NCI-H82 (cell line): ENCODE measurements around the gene PDZD8.
"Not testable (repeated sequence)": the region's sequence is repeated elsewhere in the genome, so short reads cannot be mapped to it uniquely, and the experiment has no call there.

Experiments used
- DNase-seq: peaks from one replicate; lab custom pipeline; 2025; lab: John Stamatoyannopoulos, UW

The PDZD8 gene

DNA sequence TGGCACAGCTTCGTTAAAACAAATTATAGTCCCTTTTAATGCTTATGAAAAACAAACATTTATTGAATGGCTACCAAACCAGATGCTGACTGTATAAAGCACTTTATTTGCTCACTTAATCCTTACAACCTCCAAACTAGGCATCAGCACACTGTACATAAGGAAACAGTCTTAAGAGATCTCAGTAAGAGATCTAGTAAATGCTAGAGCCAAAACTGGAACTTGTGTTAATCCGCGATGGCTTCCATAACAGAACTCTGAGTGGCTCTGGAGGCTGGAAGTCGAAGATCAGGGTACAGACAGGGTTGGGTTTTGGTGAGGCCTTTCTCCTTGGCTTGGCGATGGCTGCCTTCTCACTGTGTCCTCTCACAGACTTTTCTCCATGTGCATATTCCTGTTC, 27.0 kb downstream of the PDZD8 start:
- peak; percentile 80 for DNase-seq

DNA sequence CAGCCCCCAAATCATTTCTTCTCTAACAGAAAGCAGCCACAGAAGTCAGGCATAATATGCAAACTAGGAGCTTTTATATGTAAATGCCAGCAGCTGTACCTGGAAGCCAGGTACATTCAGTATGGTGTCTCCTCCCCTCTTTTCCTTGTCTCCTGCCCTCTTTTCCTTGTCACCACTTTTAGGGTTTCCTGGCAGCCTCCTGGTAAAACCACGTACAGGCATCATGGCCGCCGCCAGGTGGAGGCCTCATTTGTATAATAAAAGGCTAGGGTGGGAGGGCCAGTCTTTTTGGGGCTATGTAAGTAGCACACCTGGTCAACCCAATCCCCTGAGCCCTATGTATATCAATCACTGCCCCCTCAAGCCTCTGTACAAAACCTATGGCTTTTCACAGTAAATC, 28.7 kb downstream of the PDZD8 start:
- DNase-seq, result no peak

DNA sequence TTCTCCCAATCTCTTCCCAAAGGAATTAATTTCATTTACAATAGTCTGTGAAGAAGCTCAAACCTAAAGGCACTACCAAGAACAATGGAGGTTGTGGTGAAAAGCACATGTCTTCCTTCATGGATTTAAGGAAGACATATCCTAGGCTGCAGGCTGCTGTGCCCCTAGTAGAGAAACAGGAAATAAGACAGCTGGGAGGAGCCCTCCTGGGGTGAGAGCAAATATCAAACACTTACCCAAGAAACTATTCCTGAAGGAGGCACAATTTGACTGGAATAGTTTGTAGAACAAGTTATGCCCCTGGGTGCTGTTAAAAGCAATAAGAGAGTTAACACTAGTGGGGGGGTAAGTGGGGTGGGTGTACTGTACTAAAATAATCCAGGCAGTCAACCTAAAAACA, 30.1 kb downstream of the PDZD8 start:
- no peak for DNase-seq

DNA sequence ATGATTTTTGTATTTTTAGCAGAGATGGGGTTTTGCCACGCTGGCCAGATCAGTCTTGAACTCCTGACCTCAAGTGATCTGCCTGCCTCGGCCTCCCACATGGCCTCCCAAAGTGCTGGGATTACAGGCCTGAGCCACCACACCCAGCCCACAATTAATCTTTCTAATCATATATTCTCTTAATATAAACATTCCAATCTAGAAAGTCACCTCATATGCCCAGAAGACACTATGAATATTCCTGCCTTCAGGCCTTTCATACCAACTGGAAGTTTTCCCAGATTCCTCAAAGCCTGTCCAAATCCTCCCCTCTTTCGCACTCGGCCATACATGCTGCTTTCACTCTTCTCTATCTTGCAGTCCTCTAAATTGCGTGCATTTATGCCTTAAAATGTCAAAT, 32.6 kb downstream of the PDZD8 start:
- no peak for DNase-seq

DNA sequence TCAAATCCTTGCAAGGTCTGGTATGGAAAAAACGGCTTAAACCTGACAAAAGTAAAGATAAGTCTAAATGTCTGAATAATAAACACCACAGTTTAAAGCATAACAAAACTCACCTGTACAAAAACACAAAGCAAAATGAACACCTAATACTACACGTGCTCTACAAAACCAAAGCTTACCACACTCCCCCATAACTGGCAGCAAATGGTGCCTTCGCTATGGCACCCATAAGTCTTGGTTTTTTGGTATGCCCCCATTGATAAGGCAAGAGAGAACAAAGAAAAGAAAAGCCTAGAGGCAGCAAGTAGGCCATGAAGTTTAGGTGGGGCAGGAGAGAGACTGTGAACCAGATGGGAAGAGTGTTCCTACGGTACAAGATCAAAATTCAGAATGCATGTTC, 34.2 kb downstream of the PDZD8 start:
- no peak for DNase-seq

DNA sequence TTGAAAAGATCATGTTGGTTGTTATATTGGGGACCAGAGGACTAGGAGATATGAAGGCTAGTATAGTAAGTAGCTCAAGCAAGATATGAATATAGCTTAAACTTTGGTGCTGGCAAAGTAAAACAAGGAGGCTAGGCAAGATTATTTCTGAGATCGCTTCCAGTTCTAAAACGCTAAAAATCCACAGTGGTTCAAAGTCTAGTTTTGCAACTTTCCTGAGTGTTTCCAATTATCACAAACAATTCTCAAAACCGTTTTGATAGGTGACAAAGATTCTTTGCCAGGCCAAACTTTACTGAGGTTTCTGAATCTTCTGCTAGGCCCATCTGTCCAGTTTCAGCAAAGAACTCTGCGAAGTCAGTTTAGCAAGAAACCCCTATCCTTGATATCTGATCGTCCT, 35.3 kb downstream of the PDZD8 start:
- no peak for DNase-seq

DNA sequence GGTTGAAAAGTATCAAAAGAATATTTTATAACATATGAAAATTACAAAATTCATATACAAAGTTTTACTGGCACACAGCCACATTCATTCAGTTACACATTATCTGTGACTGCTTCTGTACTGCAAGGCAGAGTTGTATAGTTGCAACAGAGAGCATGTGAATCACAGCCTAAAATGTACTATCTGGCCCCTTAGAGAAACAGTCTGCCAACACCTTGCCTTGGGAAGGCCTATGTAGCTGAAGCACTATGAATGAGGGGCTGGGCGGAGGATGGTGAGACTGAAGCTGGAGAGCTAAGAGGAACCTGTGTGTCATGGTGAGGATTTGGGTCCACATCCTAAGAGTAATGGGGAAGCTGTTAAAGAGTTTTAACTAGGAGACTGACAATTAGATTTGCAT, 35.7 kb downstream of the PDZD8 start:
- DNase-seq, result no peak

DNA sequence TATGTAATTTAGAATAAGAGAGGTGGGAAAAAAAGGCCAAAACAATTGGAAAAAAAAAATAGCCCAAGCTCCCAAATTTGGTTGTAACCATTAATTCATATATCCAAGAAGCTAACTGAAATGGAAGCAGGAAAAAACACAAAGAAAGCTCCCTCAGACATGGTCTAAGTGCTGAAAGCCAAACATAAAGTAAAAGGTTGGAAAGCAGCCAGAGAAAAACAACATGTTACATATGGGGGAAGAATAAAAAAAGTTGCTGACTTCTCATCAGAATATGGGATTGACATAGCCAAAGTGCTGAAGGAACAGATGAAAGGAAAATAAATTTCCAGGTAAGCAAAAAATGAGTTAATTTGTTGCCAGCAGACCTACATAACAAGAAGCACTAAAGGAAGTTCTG, 40.3 kb downstream of the PDZD8 start:
- DNase-seq, result no peak

DNA sequence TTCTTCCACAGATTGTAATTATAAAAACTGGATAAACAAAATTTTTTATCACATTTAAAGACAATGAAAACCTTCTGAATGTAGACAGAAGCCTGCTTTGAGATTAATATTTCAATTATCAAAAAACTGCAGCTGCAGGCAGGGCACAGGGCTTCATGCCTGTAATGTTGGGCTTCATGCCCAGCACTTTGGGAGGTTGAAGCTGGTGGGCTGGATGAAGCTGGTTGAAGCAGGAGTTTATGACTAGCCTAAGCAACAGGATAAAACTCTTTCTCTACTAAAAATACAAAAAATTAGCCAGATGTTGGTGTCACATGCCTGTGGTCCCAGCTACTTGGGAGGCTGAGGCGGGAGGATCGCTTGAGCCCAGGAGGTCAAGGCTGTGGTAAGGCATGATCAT, 41.2 kb downstream of the PDZD8 start:
- DNase-seq, result no peak

DNA sequence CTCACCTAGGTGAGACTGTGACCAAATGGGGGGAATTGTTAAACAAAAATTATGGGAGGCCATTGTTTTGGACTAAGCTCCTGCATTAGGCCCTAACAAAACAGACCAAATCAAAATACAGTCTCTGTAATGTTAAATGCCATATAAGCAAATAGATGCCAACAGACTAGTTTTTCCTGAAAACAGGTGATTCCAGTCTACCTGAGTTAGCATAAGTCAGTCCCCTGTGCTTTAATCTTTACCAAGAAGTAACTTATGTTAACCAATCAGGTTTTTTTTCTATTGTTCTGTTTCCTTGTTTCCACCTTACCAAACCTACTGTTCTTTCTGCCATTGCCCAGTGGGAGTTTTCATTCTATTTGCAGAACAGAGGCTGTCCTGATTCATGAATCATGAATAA, 48.0 kb downstream of the PDZD8 start:
- DNase-seq, result no peak

DNA sequence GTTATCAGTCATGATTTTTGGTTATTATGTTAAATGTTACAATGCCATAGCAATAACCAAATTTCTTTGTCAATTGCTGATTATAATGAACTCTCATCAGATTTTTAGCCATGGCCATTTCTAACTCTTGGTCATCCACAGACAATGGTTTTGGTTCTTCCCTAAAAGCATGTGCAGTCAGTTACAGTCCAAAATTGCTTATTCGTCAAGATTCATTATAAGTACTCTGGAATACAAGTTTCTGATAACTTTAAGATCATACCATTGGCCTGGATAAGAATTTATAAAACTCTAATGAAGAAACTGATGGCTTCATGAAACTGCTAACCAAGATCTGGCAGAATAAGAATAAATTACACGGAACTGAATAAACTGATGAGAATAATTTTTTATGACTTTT, 50.9 kb downstream of the PDZD8 start:
- DNase-seq, result no peak

DNA sequence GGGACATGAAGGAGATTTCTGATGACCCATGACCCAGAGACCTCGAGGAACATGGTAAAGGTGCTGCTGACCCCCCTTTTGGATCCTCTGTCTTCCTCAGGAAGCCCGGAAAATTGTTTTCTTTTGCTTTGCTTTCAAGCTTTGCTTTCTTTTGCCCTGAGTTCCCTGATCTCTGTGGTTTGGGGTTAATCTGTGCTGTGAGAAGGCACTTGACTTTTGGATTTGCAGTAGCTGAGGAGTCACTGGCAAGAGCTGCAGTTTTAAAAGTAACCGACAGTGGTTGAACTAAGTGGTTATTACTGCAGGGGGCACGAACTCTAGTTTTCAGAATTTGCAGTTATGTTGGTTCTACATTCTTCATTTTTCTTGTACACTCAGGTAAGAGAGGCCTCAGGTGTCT, 53.0 kb downstream of the PDZD8 start:
- DNase-seq, result no peak

DNA sequence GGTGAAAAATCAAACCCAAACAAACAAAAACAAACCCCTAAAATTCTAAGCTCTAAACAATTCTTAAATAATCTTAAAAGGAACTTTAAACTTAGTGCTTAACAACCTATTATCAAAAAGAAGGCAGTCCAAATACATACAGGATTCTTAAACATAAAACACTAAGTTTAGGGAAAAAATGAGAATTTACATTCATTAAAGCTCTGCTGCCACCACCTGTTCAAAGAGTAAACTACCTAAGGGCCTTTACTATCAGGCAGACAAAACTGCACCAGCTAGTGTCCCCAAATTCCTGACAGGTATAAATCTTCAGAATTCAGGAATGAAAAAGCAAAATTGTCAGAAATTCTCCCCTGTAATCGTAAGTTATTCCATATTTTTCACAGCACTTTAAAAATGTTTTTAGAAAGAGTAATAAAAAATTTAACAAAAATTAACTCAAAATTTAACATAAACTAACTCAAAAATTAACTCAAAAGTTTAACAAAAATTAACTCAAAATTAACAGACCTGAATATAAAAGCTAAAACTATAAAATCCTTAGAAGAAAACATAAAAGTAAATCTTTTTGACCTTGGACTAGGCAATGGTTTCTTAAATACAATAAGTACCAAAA, 55.1 kb downstream of the PDZD8 start:
- peak; percentile 7 for DNase-seq

DNA sequence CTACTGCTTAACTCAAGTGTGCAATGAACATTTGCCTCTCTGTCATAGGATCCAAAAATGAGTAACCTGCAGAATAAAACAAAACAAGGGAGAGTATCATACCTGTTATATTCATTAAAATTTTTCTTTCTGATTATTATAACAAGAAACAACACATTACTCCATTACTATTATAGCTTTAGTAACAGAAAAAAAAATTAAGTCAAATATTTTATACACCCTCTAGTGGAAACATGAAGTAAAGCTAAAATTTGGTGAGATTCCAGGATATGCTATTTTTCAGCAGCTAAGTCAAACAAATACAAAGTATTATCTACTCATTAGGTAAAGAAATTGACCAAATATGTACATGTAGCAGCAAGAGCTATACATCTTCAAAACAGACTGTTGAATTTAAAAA, 56.3 kb downstream of the PDZD8 start:
- no peak for DNase-seq

DNA sequence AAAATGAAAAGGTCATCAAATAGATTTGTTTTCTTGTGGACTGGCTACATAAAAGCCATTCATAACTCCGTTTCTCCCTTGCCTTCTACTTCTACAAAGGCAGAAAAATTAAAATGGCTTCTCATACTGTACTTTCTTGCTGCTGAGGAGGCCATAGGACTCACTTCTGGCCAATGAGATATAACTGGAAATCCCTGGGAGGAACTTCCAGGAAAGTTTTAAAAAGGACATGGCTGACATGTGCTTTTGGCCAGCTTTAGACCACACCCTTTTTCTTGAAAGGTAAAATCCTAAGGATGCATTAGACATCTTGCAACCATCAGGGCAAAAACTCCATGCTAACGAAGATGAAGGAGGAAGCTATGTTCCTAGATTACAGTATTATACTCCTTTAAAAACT, 58.5 kb downstream of the PDZD8 start:
- no peak for DNase-seq

DNA sequence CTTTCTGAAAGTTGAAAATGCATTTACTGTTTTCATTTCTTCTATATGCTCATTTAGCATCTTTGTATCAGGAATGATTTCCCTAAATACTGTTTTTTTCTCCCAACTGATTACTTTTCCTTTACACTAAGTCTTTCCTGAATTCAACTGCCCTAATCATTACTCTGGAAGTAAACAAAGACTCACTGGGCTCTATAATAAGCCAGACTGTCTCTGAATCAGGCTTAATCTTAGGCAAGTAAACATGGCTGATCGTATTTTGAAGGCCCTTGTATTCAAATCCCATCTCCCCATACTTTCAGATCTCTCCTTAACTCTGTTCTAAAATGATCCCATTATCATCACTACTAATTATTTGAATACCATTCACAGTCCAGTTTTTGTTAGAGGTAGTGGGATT, 61.6 kb downstream of the PDZD8 start:
- no peak for DNase-seq

DNA sequence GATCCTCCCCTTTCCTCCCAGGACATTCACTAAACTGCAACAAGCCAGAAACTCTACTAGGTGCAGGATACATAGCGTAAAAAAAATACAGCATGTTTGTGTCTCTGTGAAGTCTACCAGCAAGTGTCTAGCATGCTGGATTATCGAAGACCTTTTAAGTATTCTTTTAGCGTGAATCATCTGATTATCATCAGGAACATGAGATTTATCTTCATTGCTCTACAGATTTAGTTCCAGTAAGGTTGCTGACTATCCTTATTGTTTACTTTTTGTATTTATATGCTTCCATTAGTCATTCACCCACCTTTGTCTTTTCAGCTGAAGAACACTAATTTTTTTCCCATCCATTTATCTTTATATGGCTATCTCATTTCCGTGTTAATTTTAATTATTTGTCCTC, 62.8 kb downstream of the PDZD8 start:
- no peak for DNase-seq

DNA sequence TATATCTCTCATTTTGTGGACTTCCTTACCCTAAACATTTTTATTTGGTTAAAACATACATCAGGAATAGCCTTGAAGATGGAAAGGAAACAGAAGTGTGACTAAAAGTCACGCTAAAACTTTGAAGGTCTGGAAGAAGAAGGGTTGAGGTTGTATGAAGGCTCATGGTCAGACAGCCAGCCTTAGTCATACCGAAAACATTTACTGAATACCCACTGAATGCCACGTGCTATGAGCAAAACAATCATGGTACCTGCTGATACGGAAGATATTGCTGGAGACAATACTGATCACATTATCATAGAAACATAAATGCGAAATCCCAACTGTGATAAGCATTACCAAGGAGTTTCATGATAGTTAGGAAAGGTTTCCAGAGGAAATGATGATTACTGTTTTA, 64.0 kb downstream of the PDZD8 start:
- DNase-seq, result no peak

DNA sequence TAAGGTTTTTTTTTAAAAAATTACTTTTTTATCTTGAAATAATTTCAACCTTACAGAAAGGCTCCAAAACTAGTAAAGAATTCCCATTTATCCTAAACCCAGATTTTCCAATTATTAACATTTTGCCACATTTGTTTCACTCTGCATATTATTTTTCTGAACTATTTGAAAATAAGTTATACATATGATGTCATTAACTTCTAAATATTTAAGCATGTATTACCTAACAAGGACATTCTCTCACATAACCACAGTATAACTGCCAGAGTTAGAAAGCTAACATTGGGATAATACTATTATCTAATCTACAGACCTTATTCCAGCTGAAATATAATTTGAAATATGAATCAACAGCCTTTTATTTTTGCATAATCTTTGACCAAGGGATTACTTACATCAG, 68.6 kb downstream of the PDZD8 start:
- no peak for DNase-seq

DNA sequence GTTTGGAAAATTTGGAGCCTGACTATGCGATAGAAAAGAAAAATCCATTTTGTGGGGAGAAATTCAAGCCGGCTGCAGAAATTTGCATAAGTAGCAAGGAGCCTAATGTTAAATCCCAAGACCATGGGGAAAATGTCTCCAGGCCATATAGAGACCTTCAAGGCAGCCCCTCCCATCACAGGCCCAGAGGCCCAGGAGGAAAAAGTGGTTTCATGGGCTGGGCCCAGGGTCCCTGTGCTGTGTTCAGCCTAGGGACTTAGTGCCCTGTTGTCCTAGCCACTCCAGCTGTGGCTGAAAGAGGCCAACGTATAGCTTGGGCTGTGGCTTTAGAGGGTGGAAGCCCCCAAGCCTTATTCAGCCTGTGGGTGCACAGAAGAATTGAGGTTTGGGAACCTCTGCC, 71.8 kb downstream of the PDZD8 start:
- DNase-seq, result not testable (repeated sequence)

DNA sequence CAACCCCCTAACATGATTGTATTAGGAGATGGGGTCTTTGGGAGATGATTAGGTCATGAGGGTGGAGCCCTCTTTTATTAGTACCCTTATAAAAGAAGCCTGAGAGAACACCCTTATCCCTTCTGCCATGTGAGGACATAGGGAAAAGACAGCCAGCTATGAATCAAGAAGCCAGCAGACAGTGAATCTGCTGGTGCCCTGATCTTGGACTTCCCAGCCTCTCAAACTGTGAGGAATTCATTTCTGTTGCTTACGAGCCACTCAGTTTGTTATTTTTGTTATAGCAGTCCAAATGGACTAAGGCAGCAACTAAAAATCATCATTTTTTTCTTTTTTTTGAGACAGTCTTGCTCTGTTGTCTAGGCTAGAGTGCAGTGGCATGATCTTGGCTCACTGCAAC, 74.6 kb downstream of the PDZD8 start:
- DNase-seq, result no peak

DNA sequence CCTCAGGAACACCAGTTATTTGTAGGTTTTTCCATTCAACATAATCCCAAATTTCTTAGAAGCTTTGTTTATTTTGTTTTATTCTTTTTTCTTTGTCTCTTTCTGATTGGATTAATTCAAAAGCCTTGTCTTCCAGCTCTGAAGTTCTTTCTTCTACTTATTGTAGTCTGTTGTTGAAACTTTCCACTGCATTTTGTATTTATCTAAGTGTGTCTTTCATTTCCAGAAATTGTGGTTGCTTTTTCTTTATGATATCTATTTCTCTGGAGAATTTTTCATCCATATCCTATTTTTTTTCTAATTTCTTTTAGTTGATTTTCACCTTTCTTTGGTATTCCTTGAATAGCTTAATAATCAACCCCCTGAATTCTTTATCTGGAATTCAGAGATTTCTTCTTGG, 75.8 kb downstream of the PDZD8 start:
- DNase-seq, result no peak

DNA sequence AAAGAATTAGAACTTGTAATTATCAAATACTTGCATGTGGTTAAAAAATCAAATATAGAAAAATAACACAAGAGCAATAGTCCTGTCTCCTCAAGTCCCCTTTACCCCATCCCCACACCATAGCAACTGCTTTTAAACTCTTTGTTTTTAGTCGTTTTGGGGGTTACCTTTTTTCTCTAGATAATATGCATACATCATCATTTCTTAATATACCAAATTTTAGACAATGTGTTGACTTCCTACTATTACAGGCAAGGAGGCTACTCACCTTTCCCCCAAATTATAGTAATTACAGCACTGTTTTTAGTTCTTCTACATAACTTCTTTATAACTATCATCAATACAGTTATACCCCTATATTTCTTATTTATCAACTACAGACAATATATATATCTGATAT, 77.0 kb downstream of the PDZD8 start:
- no peak for DNase-seq

DNA sequence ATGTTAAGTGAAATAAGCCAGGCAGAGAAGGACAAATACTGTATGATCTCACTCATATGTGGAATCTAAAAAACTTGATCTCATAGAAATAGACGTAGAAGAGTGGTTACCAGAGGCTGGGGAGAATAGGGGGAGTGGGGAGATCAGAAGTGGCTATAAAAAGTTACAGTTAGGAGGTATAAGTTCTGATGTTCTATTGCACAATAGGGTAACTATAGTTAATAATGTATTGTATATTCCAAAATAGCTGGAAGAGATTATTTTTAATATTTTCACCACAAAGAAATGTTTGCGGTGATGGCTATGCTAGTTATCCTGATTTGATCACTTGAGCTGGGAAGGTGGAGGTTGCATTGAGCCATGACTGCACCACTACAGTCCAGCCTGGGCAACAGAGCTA, 80.5 kb downstream of the PDZD8 start:
- DNase-seq, result no peak

DNA sequence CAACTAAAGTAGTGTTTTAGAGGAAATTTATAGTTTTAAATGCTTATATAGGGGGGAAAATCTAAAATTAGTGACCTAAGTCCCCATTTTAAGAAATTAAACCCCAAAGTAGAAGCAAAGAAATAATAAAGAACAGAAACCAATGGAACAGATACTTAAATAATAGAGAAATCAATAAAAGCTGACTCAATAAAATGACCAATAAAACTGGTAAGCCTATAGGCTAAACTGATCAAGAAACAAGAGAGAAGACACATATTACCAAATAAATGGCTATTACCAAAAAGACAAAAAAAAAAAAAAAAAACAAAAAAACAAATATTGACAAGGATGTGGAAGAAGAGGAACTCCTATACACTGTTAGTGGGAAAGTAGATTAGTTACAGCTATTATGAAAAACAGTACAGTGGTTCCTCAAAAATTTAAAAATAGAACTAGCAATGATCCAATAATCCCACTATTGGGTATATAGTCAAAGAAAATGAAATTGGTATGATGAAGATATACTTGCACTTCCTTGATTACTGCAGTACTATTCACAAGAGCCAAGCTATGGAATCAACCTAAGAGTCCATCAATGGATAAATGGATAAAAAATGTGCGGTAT, 81.1 kb downstream of the PDZD8 start:
- DNase-seq, result no peak
